ENCODE measurements around the gene CALN1.

GRCh38 chr7:72211175-72211574 is 201.0 kb downstream of the CALN1 start:
- TF ChIP-seq CTCF (IDR thresholded peaks at IDR 0.05) (no peak), POLR2A (IDR thresholded peaks at IDR 0.05) (no peak)
